ENCODE measurements around the gene CNOT11.
"Not testable (repeated sequence)": the region's sequence is repeated elsewhere in the genome, so short reads cannot be mapped to it uniquely, and the experiment has no call there.

Gene CNOT11

GRCh38 chr2:101245468-101245867 lies 7.2 kb upstream of the CNOT11 start:
- DNase-seq (ENCODE audit: low read depth): not testable (repeated sequence)

GRCh38 chr2:101248756-101249155 lies 3.9 kb upstream of the CNOT11 start:
- DNase-seq (ENCODE audit: low read depth): not testable (repeated sequence)

- no peak for DNase-seq (ENCODE audit: low read depth)
Observed at GRCh38 chr2:101249826-101250225, 2.9 kb upstream of the CNOT11 start.

- not testable (repeated sequence) for DNase-seq (ENCODE audit: low read depth)
Observed at GRCh38 chr2:101251246-101251781, 1.4 kb upstream of the CNOT11 start.

GRCh38 chr2:101251844-101252407 lies 760 bp upstream of the CNOT11 start:
- peak; percentile 8 for DNase-seq (ENCODE audit: low read depth)

- peak; percentile 24 for DNase-seq (ENCODE audit: low read depth)
Observed at GRCh38 chr2:101253013-101253702, 472 bp downstream of the CNOT11 start.

- no peak for DNase-seq (ENCODE audit: low read depth)
Observed at GRCh38 chr2:101253703-101254450, 1.2 kb downstream of the CNOT11 start.

- DNase-seq (ENCODE audit: low read depth): no peak
Observed at GRCh38 chr2:101255501-101255900, 2.8 kb downstream of the CNOT11 start.

GRCh38 chr2:101256316-101256715 lies 3.6 kb downstream of the CNOT11 start:
- no peak for DNase-seq (ENCODE audit: low read depth)

- no peak for DNase-seq (ENCODE audit: low read depth)
Observed at GRCh38 chr2:101258804-101259203, 6.1 kb downstream of the CNOT11 start.

GRCh38 chr2:101262142-101262541 lies 9.5 kb downstream of the CNOT11 start:
- DNase-seq (ENCODE audit: low read depth): no peak

GRCh38 chr2:101263377-101263800 lies 10.7 kb downstream of the CNOT11 start:
- DNase-seq (ENCODE audit: low read depth): no peak

- DNase-seq (ENCODE audit: low read depth): no peak
Observed at GRCh38 chr2:101264360-101264939, 11.8 kb downstream of the CNOT11 start.

- DNase-seq (ENCODE audit: low read depth): no peak
Observed at GRCh38 chr2:101265893-101266499, 13.3 kb downstream of the CNOT11 start.

GRCh38 chr2:101267671-101268656 lies 15.3 kb downstream of the CNOT11 start:
- DNase-seq (ENCODE audit: low read depth): no peak

- DNase-seq (ENCODE audit: low read depth): no peak
Observed at GRCh38 chr2:101270700-101271259, 18.1 kb downstream of the CNOT11 start.

- no peak for DNase-seq (ENCODE audit: low read depth)
Observed at GRCh38 chr2:101272045-101272784, 19.5 kb downstream of the CNOT11 start.

GRCh38 chr2:101273056-101273455 lies 20.4 kb downstream of the CNOT11 start:
- no peak for DNase-seq (ENCODE audit: low read depth)

- no peak for DNase-seq (ENCODE audit: low read depth)
Observed at GRCh38 chr2:101274142-101274541, 21.5 kb downstream of the CNOT11 start.

GRCh38 chr2:101277111-101277510 lies 24.4 kb downstream of the CNOT11 start:
- DNase-seq (ENCODE audit: low read depth): peak; percentile 16
